Stomach (tissue), 9 donors: Measurements from ENCODE around the gene ADH6. TPM values are rescaled to one million over a fixed set of nuclear protein-coding genes. Genes with fewer than 3 reads are reported as not detected.

Source experiments
- DNase-seq, 2 donors: peaks; one replicate each; pipeline versions ENCODE4 v3.0.0 to v3.0.0-alpha.2; 2013 to 2019
- H3K27ac ChIP-seq, 5 donors: fragments of 200-600 bp in 4 of 5; sonication (generic) in 4 of 5; one replicate each; pipeline ENCODE4 v1.5.1; 2013 to 2019; ENCODE audit warnings: mild to moderate bottlenecking in 1 of 5, moderate library complexity in 1 of 5
- H3K27me3 ChIP-seq, 3 donors: fragments of 200-600 bp; sonication (generic); one replicate each; pipeline ENCODE4 v1.5.1; 2017 to 2019; ENCODE audit warnings: mixed run types in 1 of 3
- H3K36me3 ChIP-seq, 4 donors: fragments of 200-600 bp; sonication (generic); 1 replicate in 3 of 4; 2 replicates in 1 of 4; pipeline ENCODE4 v1.5.1; 2016 to 2019
- H3K4me1 ChIP-seq, 4 donors: fragments of 200-600 bp; sonication (generic); one replicate each; pipeline ENCODE4 v1.5.1; 2016 to 2019
- H3K4me3 ChIP-seq, 4 donors: fragments of 200-600 bp; sonication (generic) in 3 of 4; one replicate each; pipeline ENCODE4 v1.5.1; 2016 to 2019; ENCODE audit warnings: mild to moderate bottlenecking in 1 of 4
- H3K9me3 ChIP-seq, 4 donors: fragments of 200-600 bp; sonication (generic); one replicate each; pipeline ENCODE4 v1.5.1; 2016 to 2019
- CTCF ChIP-seq, 7 experiments: fragments of 450-650 bp in 4 of 7; fragments of 200-600 bp in 3 of 7; sonication (generic) in 3 of 7; IDR thresholded peaks; one replicate each; pipeline ENCODE4 v1.5.1; 2016 to 2019; ENCODE audit warnings: antibody characterized with exemption in 7 of 7, control low read depth in 2 of 7, mild to moderate bottlenecking in 1 of 7
- EP300 ChIP-seq: sonication (generic); formaldehyde crosslinking; IDR thresholded peaks from one replicate; pipeline ENCODE4 v1.6.1; 2017; ENCODE audit warnings: antibody characterized with exemption
- POLR2A ChIP-seq, 4 donors: fragments of 450-650 bp; IDR thresholded peaks; one replicate each; pipeline ENCODE4 v1.6.1; 2016; ENCODE audit warnings: antibody characterized with exemption in 4 of 4, control low read depth in 2 of 4, mild to moderate bottlenecking in 1 of 4, moderate library complexity in 1 of 4
- POLR2AphosphoS5 ChIP-seq, 3 donors: sonication (generic); formaldehyde crosslinking; IDR thresholded peaks; one replicate each; pipeline ENCODE4 v1.6.1; 2016; ENCODE audit warnings: antibody characterized with exemption in 3 of 3
- WGBS, 5 donors: extraction: QIAGEN DNeasy Blood & Tissue Kit in 3 of 5; methylation state at CpG; one replicate each; pipeline versions ENCODE4 v1.1.5 to v1.1.7; 2013 to 2018; 5-methylcytosine and 5-hydroxymethylcytosine counted together
- intact Hi-C: fragments of 100-400 bp; cut with DNase I; formaldehyde crosslinking; loops from one replicate; pipeline ENCODE4 v1.15.1; 2023; ENCODE audit warnings: low total_unique reads
- polyA plus RNA-seq, 3 donors: library from polyadenylated mRNA; stranded (reverse); fragments of 200-250 nt; gene quantifications; one replicate each; pipeline ENCODE4 v1.2.3, GENCODE V29; 2013
- total RNA-seq, 5 donors: library from RNA; depleted of rRNA; stranded (reverse); fragments of >200 nt; gene quantifications; one replicate each; pipeline versions ENCODE4 v1.1.0 to v1.2.3, GENCODE V29; 2014 to 2016
- donor health status: healthy with polysubstance abuse.
- donor health status: Bipolar disorder and iron deficiency.
- donor health status: healthy.

Gene ADH6
- total and polyA plus RNA-seq, 8 donors: 0.05 to 1.7 (median 0.92) TPM; not detected in 5

GRCh38 chr4:99208719-99209075 is 10.3 kb downstream of the ADH6 start:
- H3K27me3 ChIP-seq: no peaks in the 10 kb centered on the region
- intact Hi-C loops: no loop called here
- WGBS, 5 donors: 39 to 70% (median 54%) methylated on average over 2 of the region's 2 CpGs
- H3K27ac ChIP-seq: peak overlapping the region in 1 of 5 donors; percentile 2
- no peaks in the 10 kb centered on the region for H3K4me1 ChIP-seq
- no peak for TF ChIP-seq POLR2AphosphoS5 (IDR thresholded peaks at IDR 0.05)
- TF ChIP-seq EP300: no peak
- no peaks in the 10 kb centered on the region for H3K36me3 ChIP-seq
- no peaks in the 10 kb centered on the region for H3K9me3 ChIP-seq
- no peak overlapping the region for H3K4me3 ChIP-seq
- no peak for DNase-seq

GRCh38 chr4:99207911-99208718 is 10.9 kb downstream of the ADH6 start:
- WGBS, 5 donors: 19 to 29% (median 27%) methylated on average over 10 of the region's 10 CpGs
- intact Hi-C loops: no loop called here
- TF ChIP-seq EP300: no peak
- TF ChIP-seq CTCF (IDR thresholded peaks at IDR 0.05): no peak
- no peak for TF ChIP-seq POLR2AphosphoS5 (IDR thresholded peaks at IDR 0.05)
- no peak for TF ChIP-seq POLR2A (IDR thresholded peaks at IDR 0.05)
- Histone ChIP-seq H3K4me3 (no peak overlapping the region), H3K36me3 (no peaks in the 10 kb centered on the region), H3K27ac (peak overlapping the region in 1 of 5 donors; percentile 2), H3K9me3 (no peaks in the 10 kb centered on the region), H3K4me1 (peaks cover 0 to 5% (median 0%) of the 10 kb centered on the region in 4 donors), H3K27me3 (no peaks in the 10 kb centered on the region)
- peak in 1 of 2 donors; percentile 50 for DNase-seq

GRCh38 chr4:99207069-99207743 is 11.8 kb downstream of the ADH6 start:
- Histone ChIP-seq H3K27ac (no peak overlapping the region), H3K36me3 (no peaks in the 10 kb centered on the region), H3K4me1 (peaks cover 0 to 12% (median 2%) of the 10 kb centered on the region in 4 donors), H3K27me3 (no peaks in the 10 kb centered on the region), H3K9me3 (no peaks in the 10 kb centered on the region), H3K4me3 (no peak overlapping the region)
- 70 to 85% (median 80%) methylated on average over 4 of the region's 4 CpGs for WGBS, 5 donors
- no peak for DNase-seq
- intact Hi-C loops: no loop called here
- TF ChIP-seq EP300 (no peak), POLR2AphosphoS5 (IDR thresholded peaks at IDR 0.05) (no peak), CTCF (IDR thresholded peaks at IDR 0.05) (no peak), POLR2A (IDR thresholded peaks at IDR 0.05) (no peak)

GRCh38 chr4:99205153-99205979 is 13.7 kb downstream of the ADH6 start:
- intact Hi-C loops: no loop called here
- H3K36me3 ChIP-seq: no peaks in the 10 kb centered on the region
- no peaks in the 10 kb centered on the region for H3K9me3 ChIP-seq
- H3K27me3 ChIP-seq: no peaks in the 10 kb centered on the region
- 65 to 86% (median 78%) methylated on average over 5 of the region's 5 CpGs for WGBS, 5 donors
- no peak overlapping the region for H3K4me3 ChIP-seq
- DNase-seq: peak in 1 of 2 donors; percentile 72
- no peak overlapping the region for H3K27ac ChIP-seq
- TF ChIP-seq EP300 (no peak), POLR2A (IDR thresholded peaks at IDR 0.05) (no peak), CTCF (IDR thresholded peaks at IDR 0.05) (no peak), POLR2AphosphoS5 (IDR thresholded peaks at IDR 0.05) (no peak)
- H3K4me1 ChIP-seq: peaks cover 0 to 21% (median 3%) of the 10 kb centered on the region in 4 donors
